ENCODE data around the gene YPEL1.
"Not testable (repeated sequence)": the region's sequence is repeated elsewhere in the genome, so short reads cannot be mapped to it uniquely, and the experiment has no call there.

YPEL1 gene

GRCh38 chr22:21721195-21721852 is 14.3 kb downstream of the YPEL1 start:
- DNase-seq (ENCODE audit: low spot score) = not testable (repeated sequence)

GRCh38 chr22:21720191-21720859 is 15.3 kb downstream of the YPEL1 start:
- DNase-seq (ENCODE audit: low spot score) = not testable (repeated sequence)

- DNase-seq (ENCODE audit: low spot score) = no peak
Measured at GRCh38 chr22:21719024-21719423, 16.6 kb downstream of the YPEL1 start.

DNA sequence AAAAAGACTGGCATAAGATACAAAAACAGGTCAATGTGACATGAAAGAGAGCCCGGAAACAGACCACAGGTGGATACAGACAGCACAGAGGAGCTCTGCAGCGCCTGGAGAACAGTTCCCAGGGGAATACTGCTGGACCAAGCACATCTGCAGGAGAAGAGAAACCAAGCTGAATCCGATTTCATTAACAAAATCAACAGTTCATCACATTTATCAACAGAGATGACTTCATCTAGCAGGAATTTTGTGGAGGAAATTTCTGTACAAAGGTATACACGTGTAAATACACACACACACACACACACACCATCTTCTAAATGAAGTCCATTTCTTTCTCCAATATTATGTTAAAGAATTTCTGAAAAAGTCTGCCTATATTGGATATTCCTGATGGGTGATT is 17.1 kb downstream of the YPEL1 start:
- DNase-seq (ENCODE audit: low spot score) = no peak

- not testable (repeated sequence) for DNase-seq (ENCODE audit: low spot score)
Measured at GRCh38 chr22:21716395-21717122, 19.0 kb downstream of the YPEL1 start.

DNA sequence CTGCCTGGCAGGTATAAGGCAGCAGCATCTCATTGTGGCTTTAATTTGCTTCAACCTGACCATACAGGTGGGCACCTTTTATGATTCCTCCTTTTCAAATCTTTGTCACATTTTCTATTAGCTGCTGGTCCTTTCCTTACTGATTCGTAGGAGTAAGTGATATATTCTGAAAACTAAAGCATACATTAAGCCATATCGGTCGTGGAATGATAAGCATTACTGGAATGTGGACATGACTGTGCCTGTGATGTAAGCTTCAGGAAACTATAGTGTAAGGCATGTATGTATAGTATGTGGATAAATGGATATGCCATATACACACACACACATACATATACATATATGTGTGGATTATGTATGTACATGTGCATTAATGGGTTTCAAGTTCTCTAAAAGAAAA is 20.8 kb downstream of the YPEL1 start:
- DNase-seq (ENCODE audit: low spot score) = no peak

DNA sequence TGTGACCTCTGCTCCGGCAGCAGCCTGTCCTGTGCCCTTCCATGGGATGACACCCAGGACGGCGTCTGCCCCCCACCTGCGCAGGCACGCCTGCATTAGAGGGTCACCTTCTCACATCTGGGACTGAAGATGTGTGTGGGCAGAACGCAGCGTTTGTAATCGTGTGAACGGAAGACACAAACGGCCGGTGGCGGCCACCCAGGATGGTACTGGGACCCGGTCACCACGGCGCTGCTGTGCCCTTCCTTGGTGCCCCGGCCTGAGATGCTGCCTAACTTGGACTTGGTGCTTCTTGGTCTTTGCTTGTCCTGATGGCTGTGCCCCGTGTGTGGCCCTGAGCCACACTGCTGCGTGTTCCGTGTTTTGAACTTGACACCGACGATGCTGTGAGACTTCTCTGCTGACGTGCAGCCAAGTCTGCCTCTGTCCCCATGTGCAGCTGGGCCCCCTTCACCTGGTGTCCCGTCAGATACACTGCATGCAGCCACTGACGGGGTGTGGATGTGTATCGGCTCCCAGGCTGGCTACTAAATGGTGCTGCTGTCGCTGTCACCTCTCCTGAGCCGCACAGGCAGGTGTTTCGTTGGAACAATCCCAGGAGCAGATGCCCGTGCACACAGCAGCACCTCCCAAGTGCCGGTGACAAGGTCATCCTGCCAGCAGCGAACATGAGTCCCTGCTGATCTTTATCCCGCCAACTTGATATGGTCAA is 21.4 kb downstream of the YPEL1 start:
- no peak for DNase-seq (ENCODE audit: low spot score)

- DNase-seq (ENCODE audit: low spot score) = no peak
Measured at GRCh38 chr22:21713428-21714058, 22.1 kb downstream of the YPEL1 start.

DNA sequence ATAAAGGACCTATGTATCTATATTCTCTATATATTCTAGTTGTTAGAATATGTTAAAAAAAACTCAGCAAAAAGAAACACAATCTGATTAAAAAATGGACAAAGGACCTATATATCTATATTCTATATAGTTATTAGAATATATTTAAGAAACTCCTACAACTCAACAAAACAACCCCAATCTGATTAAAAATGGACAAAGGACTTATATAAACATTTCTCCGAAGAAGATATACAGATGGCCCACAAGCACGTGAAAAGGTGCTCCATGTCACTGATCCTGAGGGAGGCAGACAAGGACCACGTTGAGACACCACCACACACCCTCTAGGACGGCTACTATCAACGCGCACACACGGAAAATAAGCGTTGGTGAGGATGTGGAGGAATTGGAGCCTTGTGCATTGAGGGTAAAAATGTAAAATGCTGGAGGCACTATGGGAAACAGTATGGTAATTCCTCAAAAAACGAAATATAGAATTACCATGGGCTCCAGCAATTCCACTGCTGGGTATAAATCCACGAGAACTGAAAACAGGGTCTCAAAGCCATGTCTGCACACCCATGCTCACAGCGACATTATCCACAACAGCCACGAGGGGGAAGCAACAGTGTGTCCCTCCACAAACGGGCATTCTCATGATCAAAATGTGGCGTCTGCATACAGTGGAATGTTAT is 22.7 kb downstream of the YPEL1 start:
- peak; percentile 91 for DNase-seq (ENCODE audit: low spot score)

- no peak for DNase-seq (ENCODE audit: low spot score)
Measured at GRCh38 chr22:21711851-21712250, 23.7 kb downstream of the YPEL1 start.

DNA sequence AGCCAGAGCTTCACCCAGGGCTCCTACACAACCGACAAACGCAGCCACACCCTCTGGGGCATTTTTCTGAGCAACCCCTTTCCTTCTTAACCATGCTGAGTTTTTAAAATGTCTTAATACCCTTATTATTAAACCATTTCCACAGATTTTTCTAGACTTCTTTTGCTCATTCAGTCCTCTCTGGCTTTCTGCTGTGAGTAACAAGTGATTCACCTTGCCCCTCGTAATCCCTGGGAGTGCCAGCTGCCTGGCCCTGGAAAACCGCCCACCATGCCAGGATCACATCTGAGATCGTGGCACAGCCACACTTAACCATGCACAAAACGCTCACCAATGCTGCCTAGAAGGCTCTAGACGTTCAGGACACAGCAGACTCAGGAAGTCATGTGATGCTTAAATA is 25.4 kb downstream of the YPEL1 start:
- no peak for DNase-seq (ENCODE audit: low spot score)

- no peak for DNase-seq (ENCODE audit: low spot score)
Measured at GRCh38 chr22:21709688-21710087, 25.9 kb downstream of the YPEL1 start.

DNA sequence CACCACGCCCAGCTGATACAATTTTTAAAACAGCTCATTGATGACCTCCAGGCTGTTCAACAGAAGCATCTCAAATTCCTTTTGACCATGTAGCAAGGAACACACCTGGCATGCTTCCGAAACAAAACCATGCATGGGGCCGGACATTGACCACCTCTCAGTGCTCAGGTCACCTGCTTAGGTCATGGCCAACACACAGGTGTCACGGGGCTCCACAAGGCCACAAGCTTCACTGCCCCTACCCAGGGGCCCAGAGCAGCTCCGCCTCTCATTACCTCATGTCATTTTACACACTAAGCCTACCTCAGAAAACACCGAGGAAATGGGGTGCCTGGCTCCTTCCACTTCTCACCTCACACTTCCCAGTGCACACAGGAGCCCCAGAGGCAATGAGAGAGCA is 26.6 kb downstream of the YPEL1 start:
- DNase-seq (ENCODE audit: low spot score) = no peak

GRCh38 chr22:21707677-21708076 is 27.9 kb downstream of the YPEL1 start:
- DNase-seq (ENCODE audit: low spot score) = no peak

DNA sequence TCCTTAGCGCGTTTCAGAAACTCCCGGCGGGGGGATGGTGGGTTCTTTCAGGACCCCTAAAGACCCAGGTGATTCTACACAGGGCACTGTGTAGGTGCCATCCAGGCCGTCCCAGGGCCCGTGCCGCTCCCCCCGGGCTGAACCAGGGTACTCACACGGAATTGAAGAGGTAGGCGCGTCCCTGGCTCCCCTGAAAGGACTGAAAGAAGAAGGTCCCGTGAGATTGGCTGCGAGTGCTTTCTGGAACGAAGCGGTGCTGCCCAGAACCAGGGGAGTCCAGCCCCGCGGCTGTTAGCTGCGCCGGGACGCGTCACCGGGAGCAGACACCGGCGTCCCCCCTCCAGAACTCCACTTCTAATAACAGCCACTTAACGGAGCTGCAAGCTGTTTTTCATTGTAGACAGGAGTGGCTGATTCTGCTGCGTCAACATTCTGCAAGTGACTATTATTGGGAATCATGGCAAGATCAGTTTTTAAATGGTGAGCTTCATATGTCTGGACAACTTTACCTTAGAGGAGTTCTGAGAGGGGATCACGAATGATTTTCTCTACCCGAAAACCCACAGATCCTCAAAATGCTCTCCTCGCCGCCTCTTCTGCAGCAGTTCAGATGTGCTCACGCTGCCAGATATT is 31.8 kb downstream of the YPEL1 start:
- DNase-seq (ENCODE audit: low spot score) = no peak

DNA sequence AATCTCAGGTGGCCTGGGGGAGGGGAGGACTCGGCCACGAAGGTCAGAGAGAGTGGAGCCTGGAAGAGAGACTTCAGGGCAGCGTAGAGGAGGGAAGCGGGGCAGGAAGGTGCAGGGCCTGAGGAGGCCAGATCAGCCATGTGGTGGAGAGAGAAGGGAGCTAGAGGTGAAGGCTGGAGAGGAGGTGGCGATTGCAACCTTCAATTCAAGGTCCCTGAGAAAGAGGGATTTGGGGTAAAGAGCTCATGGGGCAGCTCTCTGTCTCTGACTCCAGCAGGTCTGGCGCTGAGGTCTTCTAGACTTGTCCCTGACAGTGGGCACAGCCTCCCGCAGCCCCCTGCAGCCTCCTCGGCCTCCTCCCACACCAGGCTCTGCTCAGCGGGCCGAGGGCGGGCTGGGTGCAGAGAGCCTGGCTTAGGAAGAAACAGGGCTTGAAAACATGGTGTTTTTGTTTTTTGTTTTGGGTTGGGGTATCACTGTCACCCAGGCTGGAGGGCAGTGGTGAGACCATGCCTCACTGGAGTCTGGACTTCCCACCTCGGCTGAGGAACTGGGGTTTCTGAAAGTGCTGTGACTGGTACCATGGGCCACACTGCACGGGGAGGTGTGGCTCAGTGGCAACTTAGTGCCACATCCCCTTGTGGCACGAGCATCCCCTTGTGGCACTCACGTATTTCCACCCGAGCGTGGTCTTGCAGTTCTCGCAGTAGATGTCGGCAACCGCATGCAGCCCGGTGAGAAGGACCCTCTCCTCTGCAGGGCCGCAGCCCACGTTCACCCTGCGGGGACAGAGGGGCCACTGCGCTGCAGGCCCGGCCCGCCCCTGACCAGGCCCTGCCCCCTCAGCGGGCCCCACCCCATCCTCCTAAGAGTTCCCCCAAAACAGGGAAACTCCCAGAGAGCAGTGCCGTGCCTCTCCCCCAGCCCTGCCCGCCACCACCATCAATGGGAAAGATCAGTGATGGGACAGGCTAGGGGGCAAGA is 32.6 kb downstream of the YPEL1 start:
- no peak for DNase-seq (ENCODE audit: low spot score)

- DNase-seq (ENCODE audit: low spot score) = no peak
Measured at GRCh38 chr22:21702094-21702493, 33.5 kb downstream of the YPEL1 start.

- DNase-seq (ENCODE audit: low spot score) = no peak
Measured at GRCh38 chr22:21701384-21701971, 34.1 kb downstream of the YPEL1 start.

DNA sequence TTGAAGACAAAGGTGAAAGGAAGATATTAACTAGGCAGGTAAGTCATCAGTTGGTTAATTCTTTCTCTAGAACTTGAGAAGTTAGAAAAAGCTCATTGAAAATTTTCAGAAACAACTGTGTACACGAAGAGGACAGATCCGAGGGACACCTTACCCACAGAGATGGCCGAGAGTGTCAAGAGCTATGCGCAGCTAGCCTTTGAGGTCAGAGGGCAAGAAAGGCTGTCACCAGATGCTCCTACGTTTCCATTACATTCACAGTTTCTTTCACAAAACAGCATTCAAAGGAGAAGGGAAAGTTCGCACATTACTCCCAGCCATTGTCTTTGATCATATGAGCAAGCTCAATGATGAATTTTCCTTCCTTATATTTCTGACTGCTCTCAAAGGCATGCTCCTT is 34.8 kb downstream of the YPEL1 start:
- DNase-seq (ENCODE audit: low spot score) = no peak
